ENCODE measurements around the gene SPACA4. TPM values are rescaled to one million over a fixed set of nuclear protein-coding genes. Genes with fewer than 3 reads are reported as not detected.

Gene SPACA4
- total and polyA plus RNA-seq, 10 of the 15 experiments (the other 5 are each of a cell fraction or from before 2014, with no cell fraction given), result not detected

DNA sequence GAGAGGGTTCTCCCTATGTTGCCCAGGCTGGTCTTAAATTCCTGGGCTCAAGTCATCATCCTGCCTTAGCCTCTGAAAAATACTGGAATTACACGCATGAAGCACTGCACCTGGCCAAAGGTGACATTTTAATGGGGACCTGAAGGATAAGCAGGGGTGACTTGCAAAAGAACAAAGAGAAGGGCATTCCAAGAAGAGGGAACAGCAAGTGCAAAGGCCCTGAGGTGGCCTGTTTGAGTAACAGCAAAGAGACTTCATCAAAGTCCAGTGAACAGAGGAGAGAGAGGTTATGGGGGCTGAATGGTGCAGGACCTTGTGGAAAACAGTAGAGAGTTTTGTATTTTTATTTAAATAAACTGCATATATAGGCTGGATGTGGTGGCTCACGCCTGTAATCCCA lies 35.3 kb downstream of the SPACA4 start:
- TF ChIP-seq GABPA (IDR thresholded peaks at IDR 0.05; ENCODE audit: low read depth) (no peak), BRCA1 (IDR thresholded peaks at IDR 0.05; ENCODE audit: low read depth, low read length) (no peak), PAX8 (IDR thresholded peaks at IDR 0.05) (no peak), BCL11A (IDR thresholded peaks at IDR 0.05; ENCODE audit: low read depth, low read length) (no peak), FOXK2 (IDR thresholded peaks at IDR 0.05) (no peak), KDM1A (IDR thresholded peaks at IDR 0.05; ENCODE audit: borderline replicate concordance) (no peak), ZNF274 (IDR thresholded peaks at IDR 0.05; ENCODE audit: insufficient read depth, insufficient read length) (no peak), EZH2 (IDR thresholded peaks at IDR 0.05; ENCODE audit: borderline replicate concordance, control insufficient read depth, low read depth, low read length) (no peak), SREBF1 (IDR thresholded peaks at IDR 0.05; ENCODE audit: low read length) (no peak), MYB (IDR thresholded peaks at IDR 0.05; ENCODE audit: borderline replicate concordance, low read depth, low read length) (no peak), JUND (IDR thresholded peaks at IDR 0.05; ENCODE audit: low read depth, low read length) (no peak), MTA3 (IDR thresholded peaks at IDR 0.05; ENCODE audit: borderline replicate concordance, low read length) (no peak), IKZF1 (conservative IDR thresholded peaks at IDR 0.05) (no peak), CEBPZ (IDR thresholded peaks at IDR 0.05; ENCODE audit: low read depth, low read length) (no peak), ZNF622 (IDR thresholded peaks at IDR 0.05) (no peak), NRF1 (conservative IDR thresholded peaks at IDR 0.05; ENCODE audit: low read depth, low read length) (no peak)
- TF ChIP-seq, protein P1, sequence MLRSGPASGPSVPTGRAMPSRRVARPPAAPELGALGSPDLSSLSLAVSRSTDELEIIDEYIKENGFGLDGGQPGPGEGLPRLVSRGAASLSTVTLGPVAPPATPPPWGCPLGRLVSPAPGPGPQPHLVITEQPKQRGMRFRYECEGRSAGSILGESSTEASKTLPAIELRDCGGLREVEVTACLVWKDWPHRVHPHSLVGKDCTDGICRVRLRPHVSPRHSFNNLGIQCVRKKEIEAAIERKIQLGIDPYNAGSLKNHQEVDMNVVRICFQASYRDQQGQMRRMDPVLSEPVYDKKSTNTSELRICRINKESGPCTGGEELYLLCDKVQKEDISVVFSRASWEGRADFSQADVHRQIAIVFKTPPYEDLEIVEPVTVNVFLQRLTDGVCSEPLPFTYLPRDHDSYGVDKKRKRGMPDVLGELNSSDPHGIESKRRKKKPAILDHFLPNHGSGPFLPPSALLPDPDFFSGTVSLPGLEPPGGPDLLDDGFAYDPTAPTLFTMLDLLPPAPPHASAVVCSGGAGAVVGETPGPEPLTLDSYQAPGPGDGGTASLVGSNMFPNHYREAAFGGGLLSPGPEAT (IDR thresholded peaks at IDR 0.05; ENCODE audit: low read depth), result no peak
- no peaks in the 10 kb centered on the region for H4K20me1 ChIP-seq (ENCODE audit: control insufficient read depth, insufficient read depth)
- SMC1A ChIA-PET (ENCODE audit: uncharacterized antibody, unreplicated experiment), result interaction anchor here (0.9 kb wide), 1 partner anchor 140 kb away, joined by 4 read pairs; no protein-coding TSS in a partner anchor
- intact Hi-C loops (cut with micrococcal nuclease; ENCODE audit: unreplicated experiment), result no loop called here
- no peak for ATAC-seq
- RAD21 ChIA-PET (ENCODE audit: unreplicated experiment), result no interaction called here
- H3K36me3 ChIP-seq (ENCODE audit: control insufficient read depth in 2 of 2, insufficient read depth in 2 of 2, low read length in 1 of 2), result no peaks in the 10 kb centered on the region
- H3K27ac ChIP-seq (ENCODE audit: control insufficient read depth, insufficient read depth), result no peak overlapping the region
- H2AFZ ChIP-seq (ENCODE audit: control insufficient read depth, low read depth, low read length), result no peak overlapping the region
- POLR2A ChIA-PET, result interaction anchor here (0.6 kb wide), 1 partner anchor 54 kb away, joined by 5 read pairs; no protein-coding TSS in a partner anchor
- no peak overlapping the region for H3K9ac ChIP-seq (ENCODE audit: control insufficient read depth, insufficient read depth, low read length)
- no peaks in the 10 kb centered on the region for H3K27me3 ChIP-seq (replicated peaks in 1 of 2; ENCODE audit: control insufficient read depth in 2 of 2, insufficient read depth in 2 of 2, low read length in 1 of 2)
- in situ Hi-C loops (cut with MboI), result loop anchor here (25.0 kb wide), 1 partner anchor 1245 kb away; the partner anchor contains the start of genes AKT1S1, IL4I1 and TBC1D17
- H3K9me3 ChIP-seq (replicated peaks; ENCODE audit: control insufficient read depth, insufficient read depth, low read length), result no peaks in the 10 kb centered on the region
- H3K4me1 ChIP-seq (ENCODE audit: control insufficient read depth, insufficient read depth, low read length), result peaks cover 19% of the 10 kb centered on the region
- 52% methylated on average over 2 of the region's 2 CpGs for WGBS (ENCODE audit: insufficient coverage, insufficient replicate concordance, low lambda C conversion rate, missing lambda C conversion rate)
- no peak for DNase-seq (ENCODE audit: low read depth, low spot score)
- H3K79me2 ChIP-seq (ENCODE audit: control insufficient read depth, insufficient read depth, low read length), result no peaks in the 10 kb centered on the region
- FAIRE-seq, result no peak
- CTCF ChIA-PET, result interaction anchor here (0.6 kb wide), 1 partner anchor 358 kb away, joined by 3 read pairs; no protein-coding TSS in a partner anchor
- BruUV-seq (replicated peaks), result no TSS peak
- H3K4me2 ChIP-seq (ENCODE audit: control insufficient read depth, insufficient read depth), result no peak overlapping the region
- H3K4me3 ChIP-seq, result no peak overlapping the region

Measured in GM12878 (cell line).